HepG2 (cell line): ENCODE results near the gene LHPP. TPM values are rescaled to one million over a fixed set of nuclear protein-coding genes. Genes with fewer than 3 reads are reported as not detected.

ENCODE experiments used
- HNRNPK ChIP-seq: fragments of 200-400 bp; formaldehyde crosslinking; IDR thresholded peaks from 2 replicates; pipeline ENCODE4 v1.6.1; 2018; ENCODE audit warnings: low read length, low read depth, moderate library complexity, mild to moderate bottlenecking; ENCODE audit not compliant: poor library complexity, severe bottlenecking
- KDM1A ChIP-seq: IDR thresholded peaks from 2 replicates; pipeline ENCODE4 v1.6.1; 2016; ENCODE audit warnings: missing compliant biosample characterization
- NAIF1 ChIP-seq: sonication (generic); formaldehyde crosslinking; IDR thresholded peaks from 2 replicates; pipeline ENCODE4 v1.5.0; 2020; ENCODE audit warnings: mild to moderate bottlenecking, missing genetic modification reagents, borderline replicate concordance
- NCOA5 ChIP-seq: sonication (generic); formaldehyde crosslinking; IDR thresholded peaks from 2 replicates; pipeline ENCODE4 v1.4.0; 2020; ENCODE audit warnings: missing genetic modification reagents
- NFRKB ChIP-seq: fragments of 450-650 bp; IDR thresholded peaks from 2 replicates; pipeline ENCODE4 v1.6.1; 2017
- POLR2G ChIP-seq: fragments of 200-400 bp; formaldehyde crosslinking; IDR thresholded peaks from 2 replicates; pipeline ENCODE4 v1.6.1; 2018; ENCODE audit warnings: mild to moderate bottlenecking, low read depth, low read length, moderate library complexity
- RFX5 ChIP-seq: IDR thresholded peaks from 2 replicates; pipeline ENCODE4 v1.6.1; 2011; ENCODE audit warnings: low read depth, low read length, improper control_type of control experiment
- SMARCE1 ChIP-seq: fragments of 450-650 bp; IDR thresholded peaks from 2 replicates; pipeline ENCODE4 v1.6.1; 2017; ENCODE audit warnings: borderline replicate concordance
- TOE1 ChIP-seq: sonication (generic); formaldehyde crosslinking; IDR thresholded peaks from 2 replicates; pipeline ENCODE4 v1.4.0; 2020; ENCODE audit warnings: mild to moderate bottlenecking, missing genetic modification reagents
- ZNF556 ChIP-seq: sonication (generic); formaldehyde crosslinking; IDR thresholded peaks from 2 replicates; pipeline ENCODE4 v1.4.0; 2020; ENCODE audit warnings: mild to moderate bottlenecking, missing genetic modification reagents, borderline replicate concordance
- ZNF607 ChIP-seq: sonication (generic); formaldehyde crosslinking; IDR thresholded peaks from 2 replicates; pipeline ENCODE4 v1.5.1; 2020; ENCODE audit warnings: missing genetic modification reagents, mild to moderate bottlenecking, borderline replicate concordance
- ZNF670 ChIP-seq: sonication (generic); formaldehyde crosslinking; IDR thresholded peaks from 2 replicates; pipeline ENCODE4 v1.8.0; 2022; ENCODE audit warnings: mild to moderate bottlenecking, missing genetic modification reagents, borderline replicate concordance
- ZNF674 ChIP-seq: sonication (generic); formaldehyde crosslinking; IDR thresholded peaks from 2 replicates; pipeline ENCODE4 v1.5.0; 2020; ENCODE audit warnings: low read depth, mild to moderate bottlenecking, missing genetic modification reagents
- ZNF709 ChIP-seq: sonication (generic); formaldehyde crosslinking; IDR thresholded peaks from 2 replicates; pipeline ENCODE4 v1.5.0; 2020; ENCODE audit warnings: mild to moderate bottlenecking, missing genetic modification reagents
- ZNF724P ChIP-seq: sonication (generic); formaldehyde crosslinking; IDR thresholded peaks from 2 replicates; pipeline ENCODE4 v1.8.0; 2022; ENCODE audit warnings: missing genetic modification reagents, borderline replicate concordance
- ZNF839 ChIP-seq: sonication (generic); formaldehyde crosslinking; IDR thresholded peaks from 2 replicates; pipeline ENCODE4 v1.4.0; 2020; ENCODE audit warnings: missing genetic modification reagents, mild to moderate bottlenecking, borderline replicate concordance
- ZSCAN31 ChIP-seq: sonication (generic); formaldehyde crosslinking; IDR thresholded peaks from 2 replicates; pipeline ENCODE4 v1.5.0; 2020; ENCODE audit warnings: low read depth, mild to moderate bottlenecking, missing genetic modification reagents
- polyA plus RNA-seq, 8 experiments: library from polyadenylated mRNA; depleted of rRNA in 3 of 8; stranded (reverse) in 7 of 8; unstranded in 1 of 8; fragments of >200 nt; fragmentation: Illumina TruSeq in 4 of 8; extraction: Trizol in 4 of 8; gene quantifications; 2 replicates each; pipeline versions ENCODE4 v1.2.1 to v1.2.3, GENCODE V29; 2011 to 2016; ENCODE audit warnings: low read depth in 4 of 8, missing spikeins in 1 of 8, mixed read lengths in 1 of 8; ENCODE audit not compliant: insufficient read depth in 1 of 8
- total RNA-seq, 5 experiments: library from RNA; depleted of rRNA; stranded (reverse); fragments of >200 nt; fragmentation: Illumina TruSeq; extraction: Trizol; gene quantifications; 2 replicates each; pipeline ENCODE4 v1.2.3, GENCODE V29; 2016; ENCODE audit warnings: low read depth in 1 of 5
- TF ChIP-seq, protein P1 (sequence below): sonication (generic); formaldehyde crosslinking; IDR thresholded peaks from 2 replicates; pipeline ENCODE4 v1.8.0; 2022; ENCODE audit warnings: mild to moderate bottlenecking, missing genetic modification reagents, borderline replicate concordance
- TF ChIP-seq, protein P2 (sequence below): sonication (generic); formaldehyde crosslinking; IDR thresholded peaks from 2 replicates; pipeline ENCODE4 v1.4.0; 2020; ENCODE audit warnings: missing genetic modification reagents
- TF ChIP-seq, protein P3 (sequence below): sonication (generic); formaldehyde crosslinking; IDR thresholded peaks from 2 replicates; pipeline ENCODE4 v1.4.0; 2020; ENCODE audit warnings: missing genetic modification reagents, borderline replicate concordance
- TF ChIP-seq, protein P4 (sequence below): sonication (generic); formaldehyde crosslinking; IDR thresholded peaks from 2 replicates; pipeline ENCODE4 v1.8.1; 2023; ENCODE audit warnings: mild to moderate bottlenecking, inconsistent platforms, moderate library complexity, missing genetic modification reagents, borderline replicate concordance
- TF ChIP-seq, protein P5 (sequence below): fragments of 450-650 bp; IDR thresholded peaks from 2 replicates; pipeline ENCODE4 v1.6.1; 2016

Gene LHPP
- total and polyA plus RNA-seq, 2 of the 13 experiments (the other 11 are each of a cell fraction or from before 2014, with no cell fraction given), result 5.2 to 13.1 TPM

GRCh38 chr10:124470544-124471434 is 9.2 kb downstream of the LHPP start (continued):
- no peak for TF ChIP-seq ZNF674 (CRISPR knock-in tag)
- no peak for TF ChIP-seq ZNF670 (CRISPR knock-in tag)
- TF ChIP-seq, protein P1, sequence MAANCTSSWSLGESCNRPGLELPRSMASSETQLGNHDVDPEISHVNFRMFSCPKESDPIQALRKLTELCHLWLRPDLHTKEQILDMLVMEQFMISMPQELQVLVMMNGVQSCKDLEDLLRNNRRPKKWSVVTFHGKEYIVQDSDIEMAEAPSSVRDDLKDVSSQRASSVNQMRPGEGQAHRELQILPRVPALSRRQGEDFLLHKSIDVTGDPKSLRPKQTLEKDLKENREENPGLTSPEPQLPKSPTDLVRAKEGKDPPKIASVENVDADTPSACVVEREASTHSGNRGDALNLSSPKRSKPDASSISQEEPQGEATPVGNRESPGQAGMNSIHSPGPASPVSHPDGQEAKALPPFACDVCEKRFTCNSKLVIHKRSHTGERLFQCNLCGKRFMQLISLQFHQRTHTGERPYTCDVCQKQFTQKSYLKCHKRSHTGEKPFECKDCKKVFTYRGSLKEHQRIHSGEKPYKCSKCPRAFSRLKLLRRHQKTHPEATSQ (CRISPR knock-in tag), result peak; percentile 90; the same call in 1 of the 2 replicates
- TF ChIP-seq, protein P2, sequence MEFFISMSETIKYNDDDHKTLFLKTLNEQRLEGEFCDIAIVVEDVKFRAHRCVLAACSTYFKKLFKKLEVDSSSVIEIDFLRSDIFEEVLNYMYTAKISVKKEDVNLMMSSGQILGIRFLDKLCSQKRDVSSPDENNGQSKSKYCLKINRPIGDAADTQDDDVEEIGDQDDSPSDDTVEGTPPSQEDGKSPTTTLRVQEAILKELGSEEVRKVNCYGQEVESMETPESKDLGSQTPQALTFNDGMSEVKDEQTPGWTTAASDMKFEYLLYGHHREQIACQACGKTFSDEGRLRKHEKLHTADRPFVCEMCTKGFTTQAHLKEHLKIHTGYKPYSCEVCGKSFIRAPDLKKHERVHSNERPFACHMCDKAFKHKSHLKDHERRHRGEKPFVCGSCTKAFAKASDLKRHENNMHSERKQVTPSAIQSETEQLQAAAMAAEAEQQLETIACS (CRISPR knock-in tag), result no peak
- no peak for TF ChIP-seq ZNF709 (CRISPR knock-in tag)
- no peak for TF ChIP-seq NFRKB
- peak; percentile 72; the same call in 1 of the 2 replicates for TF ChIP-seq ZNF607 (CRISPR knock-in tag)
- peak; percentile 63; the same call in 1 of the 2 replicates for TF ChIP-seq ZNF556 (CRISPR knock-in tag)
- TF ChIP-seq, protein P3, sequence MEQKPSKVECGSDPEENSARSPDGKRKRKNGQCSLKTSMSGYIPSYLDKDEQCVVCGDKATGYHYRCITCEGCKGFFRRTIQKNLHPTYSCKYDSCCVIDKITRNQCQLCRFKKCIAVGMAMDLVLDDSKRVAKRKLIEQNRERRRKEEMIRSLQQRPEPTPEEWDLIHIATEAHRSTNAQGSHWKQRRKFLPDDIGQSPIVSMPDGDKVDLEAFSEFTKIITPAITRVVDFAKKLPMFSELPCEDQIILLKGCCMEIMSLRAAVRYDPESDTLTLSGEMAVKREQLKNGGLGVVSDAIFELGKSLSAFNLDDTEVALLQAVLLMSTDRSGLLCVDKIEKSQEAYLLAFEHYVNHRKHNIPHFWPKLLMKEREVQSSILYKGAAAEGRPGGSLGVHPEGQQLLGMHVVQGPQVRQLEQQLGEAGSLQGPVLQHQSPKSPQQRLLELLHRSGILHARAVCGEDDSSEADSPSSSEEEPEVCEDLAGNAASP (CRISPR knock-in tag), result peak; percentile 90
- TF ChIP-seq TOE1 (CRISPR knock-in tag), result no peak
- TF ChIP-seq ZNF724P (CRISPR knock-in tag), result no peak
- TF ChIP-seq POLR2G, result no peak
- TF ChIP-seq NCOA5 (CRISPR knock-in tag), result no peak
- no peak for TF ChIP-seq HNRNPK
- TF ChIP-seq KDM1A (CRISPR knock-in tag), result peak; percentile 74; the same call in 1 of the 2 replicates
- TF ChIP-seq RFX5, result no peak
- TF ChIP-seq, protein P4, sequence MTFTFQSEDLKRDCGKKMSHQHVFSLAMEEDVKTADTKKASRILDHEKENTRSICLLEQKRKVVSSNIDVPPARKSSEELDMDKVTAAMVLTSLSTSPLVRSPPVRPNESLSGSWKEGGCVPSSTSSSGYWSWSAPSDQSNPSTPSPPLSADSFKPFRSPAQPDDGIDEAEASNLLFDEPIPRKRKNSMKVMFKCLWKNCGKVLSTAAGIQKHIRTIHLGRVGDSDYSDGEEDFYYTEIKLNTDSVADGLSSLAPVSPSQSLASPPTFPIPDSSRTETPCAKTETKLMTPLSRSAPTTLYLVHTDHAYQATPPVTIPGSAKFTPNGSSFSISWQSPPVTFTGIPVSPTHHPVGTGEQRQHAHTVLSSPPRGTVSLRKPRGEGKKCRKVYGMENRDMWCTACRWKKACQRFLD (CRISPR knock-in tag), result 0 out of 2 replicates have a peak, but pooled peaks have one; percentile 57
- TF ChIP-seq SMARCE1, result no peak
- peak; percentile 90 for TF ChIP-seq ZSCAN31 (CRISPR knock-in tag)
- TF ChIP-seq ZNF839 (CRISPR knock-in tag), result no peak
- TF ChIP-seq NAIF1 (CRISPR knock-in tag), result peak; percentile 60; the same call in 1 of the 2 replicates
- TF ChIP-seq, protein P5, sequence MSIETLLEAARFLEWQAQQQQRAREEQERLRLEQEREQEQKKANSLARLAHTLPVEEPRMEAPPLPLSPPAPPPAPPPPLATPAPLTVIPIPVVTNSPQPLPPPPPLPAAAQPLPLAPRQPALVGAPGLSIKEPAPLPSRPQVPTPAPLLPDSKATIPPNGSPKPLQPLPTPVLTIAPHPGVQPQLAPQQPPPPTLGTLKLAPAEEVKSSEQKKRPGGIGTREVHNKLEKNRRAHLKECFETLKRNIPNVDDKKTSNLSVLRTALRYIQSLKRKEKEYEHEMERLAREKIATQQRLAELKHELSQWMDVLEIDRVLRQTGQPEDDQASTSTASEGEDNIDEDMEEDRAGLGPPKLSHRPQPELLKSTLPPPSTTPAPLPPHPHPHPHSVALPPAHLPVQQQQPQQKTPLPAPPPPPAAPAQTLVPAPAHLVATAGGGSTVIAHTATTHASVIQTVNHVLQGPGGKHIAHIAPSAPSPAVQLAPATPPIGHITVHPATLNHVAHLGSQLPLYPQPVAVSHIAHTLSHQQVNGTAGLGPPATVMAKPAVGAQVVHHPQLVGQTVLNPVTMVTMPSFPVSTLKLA, result peak; percentile 39; the same call in 1 of the 2 replicates
